GM12892 (cell line): ENCODE results near the gene TACC3.

ENCODE experiments used
- POLR2A ChIP-seq: IDR thresholded peaks from 2 replicates; pipeline ENCODE4 v1.6.1; 2011; ENCODE audit warnings: low read depth, low read length, control low read depth
- TAF1 ChIP-seq: IDR thresholded peaks from 2 replicates; pipeline ENCODE4 v1.6.1; 2011; ENCODE audit warnings: low read depth, mild to moderate bottlenecking, control low read depth, low read length, borderline replicate concordance

DNA sequence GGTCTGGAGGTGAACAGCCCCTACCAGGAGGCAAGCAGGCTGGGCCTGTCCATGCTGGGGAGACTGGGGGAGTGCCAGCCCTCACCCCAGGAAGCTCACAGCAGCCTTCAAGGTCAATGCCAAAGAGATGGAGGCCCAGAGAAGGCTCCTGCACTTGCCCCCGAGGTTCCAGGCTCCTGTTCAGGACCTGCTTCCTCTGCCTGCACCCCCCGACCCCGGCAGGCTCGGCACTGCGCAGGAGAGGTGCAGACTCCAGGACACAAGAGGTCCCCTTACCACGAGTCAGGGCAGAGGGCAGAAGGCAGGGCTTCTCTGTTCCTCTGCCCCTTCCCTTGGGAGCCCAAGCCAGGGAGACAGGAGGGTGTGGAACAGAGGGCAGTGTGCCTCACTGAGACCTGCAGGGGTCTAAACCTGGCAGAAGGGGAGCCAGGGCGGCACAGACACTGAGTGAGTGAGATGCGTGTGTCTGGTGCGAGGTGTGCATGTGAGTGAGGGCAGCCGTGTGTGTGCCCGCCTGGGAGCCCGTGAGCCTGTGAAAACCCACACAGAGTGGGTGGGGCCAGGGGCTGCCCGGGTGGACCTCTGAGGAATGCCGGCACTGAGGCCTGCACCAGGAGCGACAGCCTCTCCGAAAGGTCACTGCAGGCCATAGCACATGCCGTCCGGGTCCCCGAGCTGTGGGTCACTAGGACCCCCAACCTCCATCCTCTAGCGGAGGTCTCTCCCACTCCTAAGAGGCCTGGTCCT, 41.1 kb downstream of the TACC3 start:
- TF ChIP-seq TAF1 (no peak), POLR2A (no peak)
